A673 (cell line): ENCODE results near the gene ZBTB39.

Source experiments
- EZH2 ChIP-seq: fragments of 200-600 bp; sonication (generic); IDR thresholded peaks from 2 replicates; pipeline ENCODE4 v1.6.1; 2017; ENCODE audit warnings: borderline replicate concordance, low read depth, mild to moderate bottlenecking, mixed read lengths, antibody characterized with exemption, low read length; ENCODE audit not compliant: poor library complexity, severe bottlenecking
- TF ChIP-seq, protein P1 (sequence below): fragments of 300-800, 200-600 bp; sonication (generic); conservative IDR thresholded peaks from 2 replicates; pipeline ENCODE4 v1.5.1; 2017; ENCODE audit warnings: low read depth, mild to moderate bottlenecking, antibody characterized with exemption, low read length, moderate library complexity, mixed read lengths

DNA sequence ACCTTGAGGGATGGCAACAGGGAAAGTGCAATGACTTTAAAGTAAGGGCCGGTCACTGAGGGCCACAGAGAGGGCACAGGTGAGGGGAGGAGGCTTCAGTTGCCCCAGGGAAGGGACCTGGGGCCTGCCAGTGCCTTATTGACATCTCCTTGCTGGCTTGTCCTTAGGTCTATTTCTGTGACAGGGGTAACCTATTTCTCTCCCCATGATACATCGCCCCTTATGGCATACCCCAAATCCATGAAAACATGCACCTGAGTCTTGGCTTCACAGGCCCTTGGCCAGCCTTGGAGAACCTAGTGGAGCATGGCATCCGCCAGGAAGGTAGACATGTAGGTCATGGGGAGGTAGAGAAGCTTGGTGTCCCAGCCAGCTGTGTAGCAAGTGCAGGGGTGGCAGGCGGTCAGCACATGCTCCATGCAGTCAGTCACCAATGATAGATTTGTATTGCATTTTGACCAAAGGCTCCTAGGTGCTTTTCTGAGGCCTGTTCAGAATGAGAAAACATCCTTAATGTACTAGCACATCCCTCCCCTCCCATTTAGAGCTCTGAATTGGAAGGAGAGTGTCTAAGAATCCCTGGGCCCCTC, 25.3 kb downstream of the ZBTB39 start:
- TF ChIP-seq, protein P1, sequence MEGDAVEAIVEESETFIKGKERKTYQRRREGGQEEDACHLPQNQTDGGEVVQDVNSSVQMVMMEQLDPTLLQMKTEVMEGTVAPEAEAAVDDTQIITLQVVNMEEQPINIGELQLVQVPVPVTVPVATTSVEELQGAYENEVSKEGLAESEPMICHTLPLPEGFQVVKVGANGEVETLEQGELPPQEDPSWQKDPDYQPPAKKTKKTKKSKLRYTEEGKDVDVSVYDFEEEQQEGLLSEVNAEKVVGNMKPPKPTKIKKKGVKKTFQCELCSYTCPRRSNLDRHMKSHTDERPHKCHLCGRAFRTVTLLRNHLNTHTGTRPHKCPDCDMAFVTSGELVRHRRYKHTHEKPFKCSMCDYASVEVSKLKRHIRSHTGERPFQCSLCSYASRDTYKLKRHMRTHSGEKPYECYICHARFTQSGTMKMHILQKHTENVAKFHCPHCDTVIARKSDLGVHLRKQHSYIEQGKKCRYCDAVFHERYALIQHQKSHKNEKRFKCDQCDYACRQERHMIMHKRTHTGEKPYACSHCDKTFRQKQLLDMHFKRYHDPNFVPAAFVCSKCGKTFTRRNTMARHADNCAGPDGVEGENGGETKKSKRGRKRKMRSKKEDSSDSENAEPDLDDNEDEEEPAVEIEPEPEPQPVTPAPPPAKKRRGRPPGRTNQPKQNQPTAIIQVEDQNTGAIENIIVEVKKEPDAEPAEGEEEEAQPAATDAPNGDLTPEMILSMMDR: no peak
- no peak for TF ChIP-seq EZH2
